H1 (cell line): ENCODE results near the gene CDCP1. TPM values are rescaled to one million over a fixed set of nuclear protein-coding genes. Genes with fewer than 3 reads are reported as not detected.

Source experiments
- CTCF ChIA-PET: fragments of 300-600 bp; sonication (Branson Sonifier 250); formaldehyde crosslinking; loops from one replicate; lab custom pipeline; 2021; ENCODE audit not compliant: partially characterized antibody; lab: Charles Lee
- POLR2A ChIA-PET: fragments of 300-600 bp; sonication (Branson Sonifier 250); formaldehyde crosslinking; loops from one replicate; lab custom pipeline; 2021; ENCODE audit warnings: inconsistent platforms; ENCODE audit not compliant: partially characterized antibody; lab: Charles Lee
- DNase-seq, 2 experiments: peaks; one replicate each; pipeline versions ENCODE4 v3.0.0 to v3.0.0-alpha.2; 2010 to 2022; ENCODE audit warnings: low spot score in 2 of 2, low read depth in 1 of 2, mixed read lengths in 1 of 2
- FAIRE-seq: peaks from 2 replicates; lab custom pipeline; 2011; peaks lifted over from hg19 to GRCh38; lab: Jason Lieb, UNC
- H2AFZ ChIP-seq: 2 replicates; pipeline ENCODE4 v1.8.1; 2012; ENCODE audit warnings: low read length, inconsistent platforms
- H2AK5ac ChIP-seq: 2 replicates; pipeline ENCODE4 v1.6.1; 2013; ENCODE audit warnings: low read depth, low read length
- H2BK120ac ChIP-seq: replicated peaks from 2 replicates; pipeline ENCODE3; 2013; ENCODE audit warnings: low read depth, low read length, inconsistent platforms
- H2BK12ac ChIP-seq: 2 replicates; pipeline ENCODE4 v1.6.1; 2013; ENCODE audit warnings: low read depth, low read length
- H2BK15ac ChIP-seq: 2 replicates; pipeline ENCODE4 v1.6.1; 2013; ENCODE audit warnings: low read length
- H2BK20ac ChIP-seq: 2 replicates; pipeline ENCODE4 v1.6.1; 2013; ENCODE audit warnings: low read length
- H2BK5ac ChIP-seq: 2 replicates; pipeline ENCODE4 v1.6.1; 2013; ENCODE audit warnings: low read depth, low read length
- H3K14ac ChIP-seq: 2 replicates; pipeline ENCODE4 v1.6.1; 2013; ENCODE audit warnings: inconsistent platforms; ENCODE audit not compliant: insufficient read length
- H3K18ac ChIP-seq: 2 replicates; pipeline ENCODE4 v1.6.1; 2013; ENCODE audit warnings: low read length; ENCODE audit errors: extremely low read depth
- H3K23ac ChIP-seq: 2 replicates; pipeline ENCODE4 v1.6.1; 2013; ENCODE audit warnings: inconsistent platforms; ENCODE audit not compliant: insufficient read length
- H3K23me2 ChIP-seq: 2 replicates; pipeline ENCODE4 v1.6.1; 2013; ENCODE audit warnings: low read depth, low read length
- H3K27ac ChIP-seq: 2 replicates; pipeline ENCODE4 v1.6.1; 2011; ENCODE audit warnings: low read depth, low read length, inconsistent platforms
- H3K27me3 ChIP-seq, 4 experiments: replicated peaks in 1 of 4; 1 replicate in 1 of 4; 2 replicates in 3 of 4; pipeline versions ENCODE4 v1.6.1 to v1.8.1; 2011 to 2013; ENCODE audit warnings: low read length in 3 of 4, mild to moderate bottlenecking in 3 of 4, inconsistent platforms in 2 of 4, mixed read lengths in 2 of 4, moderate library complexity in 1 of 4; ENCODE audit not compliant: control insufficient read depth in 3 of 4, insufficient read depth in 3 of 4; ENCODE audit errors: extremely low read depth in 1 of 4
- H3K36me3 ChIP-seq, 4 experiments: 2 replicates each; pipeline versions ENCODE4 v1.6.1 to v1.8.1; 2011 to 2013; ENCODE audit warnings: mild to moderate bottlenecking in 4 of 4, low read length in 3 of 4, moderate library complexity in 2 of 4, control low read depth in 1 of 4, inconsistent platforms in 1 of 4; ENCODE audit not compliant: insufficient read depth in 4 of 4, control insufficient read depth in 2 of 4
- H3K4ac ChIP-seq: replicated peaks from 2 replicates; pipeline ENCODE3; 2013; ENCODE audit warnings: low read length, low read depth, mixed read lengths, inconsistent platforms; ENCODE audit not compliant: insufficient read length
- H3K4me1 ChIP-seq, 4 experiments: replicated peaks in 1 of 4; 1 replicate in 1 of 4; 2 replicates in 3 of 4; pipeline versions ENCODE4 v1.6.1 to v1.8.1; 2011 to 2013; ENCODE audit warnings: low read length in 3 of 4, inconsistent platforms in 2 of 4, mixed read lengths in 1 of 4; ENCODE audit not compliant: insufficient read depth in 4 of 4, control insufficient read depth in 3 of 4
- H3K4me2 ChIP-seq, 2 experiments: 2 replicates each; pipeline versions ENCODE4 v1.6.1 to v1.8.1; 2011 to 2013; ENCODE audit warnings: low read depth in 2 of 2, low read length in 2 of 2, control low read depth in 1 of 2, inconsistent platforms in 1 of 2, mild to moderate bottlenecking in 1 of 2; ENCODE audit not compliant: insufficient read depth in 1 of 2
- H3K4me3 ChIP-seq, 4 experiments: fragments of 200-600, 300-600 bp in 1 of 4; sonication (generic), shearing (Covaris generic), sonication (Bioruptor Twin) in 1 of 4; 2 replicates each; pipeline versions ENCODE4 v1.5.1 to v1.8.1; 2011 to 2016; ENCODE audit warnings: low read length in 4 of 4, low read depth in 3 of 4, control low read depth in 2 of 4, inconsistent platforms in 2 of 4, mild to moderate bottlenecking in 2 of 4, mixed read lengths in 1 of 4, moderate library complexity in 1 of 4; ENCODE audit not compliant: insufficient read depth in 2 of 4; ENCODE audit errors: extremely low read depth in 1 of 4
- H3K56ac ChIP-seq: replicated peaks from 2 replicates; pipeline ENCODE3; 2013; ENCODE audit warnings: low read depth, mild to moderate bottlenecking, mixed read lengths, low read length, inconsistent platforms; ENCODE audit not compliant: insufficient read length
- H3K79me1 ChIP-seq: 2 replicates; pipeline ENCODE4 v1.6.1; 2013; ENCODE audit warnings: low read depth, low read length, control low read depth
- H3K79me2 ChIP-seq, 2 experiments: 2 replicates each; pipeline versions ENCODE4 v1.6.1 to v1.8.1; 2012 to 2013; ENCODE audit warnings: low read length in 2 of 2, mild to moderate bottlenecking in 2 of 2, inconsistent platforms in 1 of 2; ENCODE audit not compliant: insufficient read depth in 2 of 2, control insufficient read depth in 1 of 2
- H3K9ac ChIP-seq, 4 experiments: replicated peaks in 1 of 4; 1 replicate in 1 of 4; 2 replicates in 3 of 4; pipeline versions ENCODE4 v1.6.1 to v1.8.1; 2011 to 2013; ENCODE audit warnings: low read depth in 3 of 4, low read length in 3 of 4, control low read depth in 2 of 4, mild to moderate bottlenecking in 2 of 4, moderate library complexity in 2 of 4, inconsistent platforms in 1 of 4; ENCODE audit errors: extremely low read depth in 1 of 4
- H3K9me3 ChIP-seq, 2 experiments: 2 replicates each; pipeline versions ENCODE4 v1.6.1 to v1.8.1; 2012 to 2013; ENCODE audit warnings: mild to moderate bottlenecking in 2 of 2, moderate library complexity in 2 of 2, control low read depth in 1 of 2, inconsistent platforms in 1 of 2, low read depth in 1 of 2, low read length in 1 of 2, mixed read lengths in 1 of 2; ENCODE audit not compliant: insufficient read depth in 2 of 2
- H4K20me1 ChIP-seq, 2 experiments: replicated peaks in 1 of 2; 2 replicates each; pipeline versions ENCODE3 to v1.8.1; 2011 to 2013; ENCODE audit warnings: inconsistent platforms in 2 of 2, low read length in 2 of 2, mild to moderate bottlenecking in 1 of 2; ENCODE audit not compliant: insufficient read depth in 2 of 2, control insufficient read depth in 1 of 2
- H4K5ac ChIP-seq: 2 replicates; pipeline ENCODE4 v1.6.1; 2013; ENCODE audit warnings: low read length, low read depth, mixed read lengths, inconsistent platforms; ENCODE audit not compliant: insufficient read length
- H4K8ac ChIP-seq: 2 replicates; pipeline ENCODE4 v1.8.0; 2013; ENCODE audit warnings: mild to moderate bottlenecking, moderate library complexity, low read length, inconsistent platforms; ENCODE audit not compliant: insufficient read depth; ENCODE audit errors: extremely low read depth
- H4K91ac ChIP-seq: replicated peaks from 2 replicates; pipeline ENCODE3; 2013; ENCODE audit warnings: low read length, mixed read lengths, inconsistent platforms; ENCODE audit not compliant: insufficient read length
- ASH2L ChIP-seq: fragments of 200-600, 300-600 bp; sonication (generic); IDR thresholded peaks from one replicate; pipeline ENCODE4 v1.7.1; 2017; ENCODE audit warnings: low read length
- CBX8 ChIP-seq: fragments of 300-800, 300-1000 bp; sonication (generic); IDR thresholded peaks from 2 replicates; pipeline ENCODE4 v1.7.1; 2016; ENCODE audit warnings: low read depth, low read length, borderline replicate concordance
- CREB1 ChIP-seq: IDR thresholded peaks from 2 replicates; pipeline ENCODE4 v1.6.1; 2012; ENCODE audit warnings: inconsistent platforms
- EP300 ChIP-seq, 2 experiments: IDR thresholded peaks; 1 replicate in 1 of 2; 2 replicates in 1 of 2; pipeline ENCODE4 v1.6.1; 2011 to 2012; ENCODE audit warnings: low read depth in 2 of 2, low read length in 2 of 2, mild to moderate bottlenecking in 2 of 2, borderline replicate concordance in 1 of 2, inconsistent platforms in 1 of 2, moderate library complexity in 1 of 2
- EZH2 ChIP-seq: fragments of 200-600 bp; sonication (generic); IDR thresholded peaks from 2 replicates; pipeline ENCODE4 v1.7.1; 2012; ENCODE audit warnings: low read depth, mild to moderate bottlenecking, moderate library complexity, low read length, inconsistent platforms; ENCODE audit not compliant: severe bottlenecking
- POLR2A ChIP-seq, 2 experiments: IDR thresholded peaks; 1 replicate in 1 of 2; 2 replicates in 1 of 2; pipeline ENCODE4 v1.6.1; 2011; ENCODE audit warnings: low read depth in 2 of 2, low read length in 2 of 2, mild to moderate bottlenecking in 2 of 2; ENCODE audit errors: control extremely low read depth in 1 of 2
- POU5F1 ChIP-seq: IDR thresholded peaks from 2 replicates; pipeline ENCODE4 v1.6.1; 2011; ENCODE audit warnings: low read depth, mild to moderate bottlenecking, low read length, moderate library complexity
- RXRA ChIP-seq: IDR thresholded peaks from 2 replicates; pipeline ENCODE4 v1.6.1; 2011; ENCODE audit warnings: low read depth, mild to moderate bottlenecking, low read length, moderate library complexity; ENCODE audit not compliant: insufficient read depth
- SP2 ChIP-seq: IDR thresholded peaks from 2 replicates; pipeline ENCODE4 v1.6.1; 2012; ENCODE audit warnings: mild to moderate bottlenecking, low read length, inconsistent platforms
- ZNF274 ChIP-seq: IDR thresholded peaks from 2 replicates; pipeline ENCODE4 v1.7.0; 2012; ENCODE audit warnings: low read length, borderline replicate concordance; ENCODE audit errors: extremely low read depth
- WGBS, 2 experiments: shearing (Covaris generic) in 1 of 2; methylation state at CpG; one replicate each; pipeline versions ENCODE4 v1.1.6 to v1.1.7; 2013 to 2015; ENCODE audit warnings: low lambda C conversion rate in 2 of 2, mixed read lengths in 2 of 2, inconsistent platforms in 1 of 2, low coverage in 1 of 2, missing lambda C conversion rate in 1 of 2; ENCODE audit not compliant: insufficient replicate concordance in 2 of 2, insufficient coverage in 1 of 2, insufficient read length in 1 of 2; ENCODE audit errors: extremely low coverage in 1 of 2, missing lambda C conversion rate in 1 of 2; 5-methylcytosine and 5-hydroxymethylcytosine counted together
- polyA plus RNA-seq, 7 experiments: library from polyadenylated mRNA; depleted of rRNA in 3 of 7; stranded (reverse) in 5 of 7; unstranded in 2 of 7; fragments of >200 nt in 5 of 7; fragments of 200-250 nt in 2 of 7; gene quantifications; 1 replicate in 5 of 7; 2 replicates in 1 of 7; 4 replicates in 1 of 7; pipeline versions ENCODE4 v1.2.1 to v1.2.3, GENCODE V29; 2011 to 2013; ENCODE audit warnings: missing spikeins in 2 of 7, mixed read lengths in 2 of 7
- total RNA-seq: library from RNA; stranded (reverse); fragmentation: NEBNext Ultra II Directional; extraction: Animal tissue kit (Norgen Biotek cat#: 25700); gene quantifications from 2 replicates; pipeline ENCODE4 v1.2.1, GENCODE V29; 2021
- TF ChIP-seq, protein P1 (sequence below): IDR thresholded peaks from 2 replicates; pipeline ENCODE4 v1.6.1; 2012; ENCODE audit warnings: inconsistent platforms
- TF ChIP-seq, protein P2 (sequence below): IDR thresholded peaks from 2 replicates; pipeline ENCODE4 v1.6.1; 2012; ENCODE audit warnings: inconsistent platforms

CDCP1 gene
- total and polyA plus RNA-seq, 2 of the 8 experiments (the other 6 are each of a cell fraction or from before 2014, with no cell fraction given) = 10.0 to 23.3 TPM

DNA sequence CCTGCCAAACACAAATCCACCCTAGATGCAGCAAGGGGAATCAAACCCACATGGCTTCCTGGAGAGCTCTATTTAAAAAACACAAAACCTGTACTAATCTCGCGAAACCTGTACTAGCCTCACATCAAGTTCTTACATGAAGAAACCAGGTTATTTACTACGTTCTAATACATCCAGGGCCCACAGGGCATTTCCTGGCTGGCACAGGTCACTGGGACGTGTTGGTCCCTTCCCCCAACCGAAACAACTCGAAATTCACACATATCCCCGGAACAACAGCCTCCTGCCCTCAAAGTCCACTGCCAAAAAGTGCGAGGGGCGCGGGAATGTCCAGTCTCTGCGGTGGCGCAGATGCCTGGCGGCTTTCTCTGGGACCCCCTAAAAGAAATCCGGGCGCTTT lies 955 bp downstream of the CDCP1 start:
- Histone ChIP-seq H3K79me1 (peaks cover 4% of the 10 kb centered on the region; the same call in 1 of the 2 replicates), H4K20me1 (peaks cover 2 to 5% of the 10 kb centered on the region in 2 experiments), H3K4me3 (peak overlapping the region; percentile 67 to 90 (median 76)), H2AK5ac (no peak overlapping the region), H3K9me3 (no peaks in the 10 kb centered on the region), H3K4ac (no peak overlapping the region), H2AFZ (peak overlapping the region; percentile 82), H3K27ac (no peak overlapping the region), H2BK120ac (no peak overlapping the region), H4K5ac (no peak overlapping the region), H3K23me2 (peaks cover 12% of the 10 kb centered on the region), H3K23ac (no peak overlapping the region), H3K18ac (no peak overlapping the region), H2BK12ac (no peak overlapping the region), H3K9ac (peak overlapping the region; percentile 2 to 63 (median 48); a peak in 3 of 7 replicates), H2BK15ac (no peak overlapping the region), H3K14ac (no peak overlapping the region), H4K8ac (peak overlapping the region; percentile 92; the same call in 1 of the 2 replicates), H3K79me2 (peaks cover 0 to 29% of the 10 kb centered on the region in 2 experiments; a peak in 2 of 4 replicates), H3K36me3 (no peaks in the 10 kb centered on the region), H3K27me3 (peaks cover 6 to 30% (median 20%) of the 10 kb centered on the region in 4 experiments), H4K91ac (no peak overlapping the region), H2BK20ac (no peak overlapping the region), H3K56ac (no peak overlapping the region), H3K4me2 (peak overlapping the region; percentile 73 to 96), H3K4me1 (peaks cover 3 to 12% (median 5%) of the 10 kb centered on the region in 4 experiments), H2BK5ac (no peak overlapping the region)
- FAIRE-seq = no peak
- POLR2A ChIA-PET = interaction anchor here (0.9 to 2.6 kb wide), 6 partner anchors 9 to 38 kb away, joined by 3 to 11 read pairs (median 6); no protein-coding TSS in a partner anchor
- CTCF ChIA-PET = interaction anchor here (0.7 to 2.4 kb wide), 3 partner anchors 21 to 351 kb away, joined by 3 to 6 read pairs (median 6); no protein-coding TSS in a partner anchor
- 8% methylated on average over 15 of the region's 15 CpGs; no CpG with 5 or more reads in 1 of the 2 experiments for WGBS, 2 experiments
- DNase-seq = no peak
- TF ChIP-seq, protein P1, sequence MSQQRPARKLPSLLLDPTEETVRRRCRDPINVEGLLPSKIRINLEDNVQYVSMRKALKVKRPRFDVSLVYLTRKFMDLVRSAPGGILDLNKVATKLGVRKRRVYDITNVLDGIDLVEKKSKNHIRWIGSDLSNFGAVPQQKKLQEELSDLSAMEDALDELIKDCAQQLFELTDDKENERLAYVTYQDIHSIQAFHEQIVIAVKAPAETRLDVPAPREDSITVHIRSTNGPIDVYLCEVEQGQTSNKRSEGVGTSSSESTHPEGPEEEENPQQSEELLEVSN = no peak
- TF ChIP-seq POLR2A (IDR thresholded peaks at IDR 0.05; ENCODE audit: control extremely low read depth in 1 of 2, low read depth in 2 of 2, low read length in 2 of 2) (no peak), EZH2 (no peak), ZNF274 (no peak), POU5F1 (no peak), ASH2L (no peak), CBX8 (no peak), RXRA (no peak), CREB1 (no peak), EP300 (IDR thresholded peaks at IDR 0.05; ENCODE audit: borderline replicate concordance in 1 of 2, low read depth in 2 of 2, low read length in 2 of 2) (no peak), SP2 (no peak)
- TF ChIP-seq, protein P2, sequence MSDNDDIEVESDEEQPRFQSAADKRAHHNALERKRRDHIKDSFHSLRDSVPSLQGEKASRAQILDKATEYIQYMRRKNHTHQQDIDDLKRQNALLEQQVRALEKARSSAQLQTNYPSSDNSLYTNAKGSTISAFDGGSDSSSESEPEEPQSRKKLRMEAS = no peak
